Left lung (tissue), 10 donors: Measurements from ENCODE around the gene TMEM222. TPM values are rescaled to one million over a fixed set of nuclear protein-coding genes. Genes with fewer than 3 reads are reported as not detected.
"Not testable (repeated sequence)": the region's sequence is repeated elsewhere in the genome, so short reads cannot be mapped to it uniquely, and the experiment has no call there.

Experiments used
- ATAC-seq: fragments of 200-7000 bp; cut with Tn5 transposase; one replicate; pipeline ENCODE4 v1.9.1; 2020; ENCODE audit warnings: moderate library complexity
- DNase-seq, 4 donors: peaks; one replicate each; pipeline ENCODE4 v3.0.0-alpha.2; 2013 to 2020
- H3K27ac ChIP-seq, 2 donors: fragments of 200-600 bp; sonication (generic) in 1 of 2; one replicate each; pipeline versions ENCODE4 v1.5.0 to v1.8.0; 2020 to 2021
- H3K27me3 ChIP-seq, 2 donors: fragments of 200-600 bp; sonication (generic) in 1 of 2; one replicate each; pipeline versions ENCODE4 v1.5.0 to v1.8.0; 2020 to 2021
- H3K36me3 ChIP-seq, 2 donors: fragments of 200-600 bp; sonication (generic) in 1 of 2; one replicate each; pipeline versions ENCODE4 v1.5.0 to v1.8.0; 2020 to 2021
- H3K4me1 ChIP-seq, 2 donors: fragments of 200-600 bp; one replicate each; pipeline ENCODE4 v1.8.0; 2021
- H3K4me3 ChIP-seq, 2 donors: fragments of 200-600 bp; sonication (generic) in 1 of 2; one replicate each; pipeline versions ENCODE4 v1.5.0 to v1.8.0; 2020 to 2021; ENCODE audit warnings: mild to moderate bottlenecking in 1 of 2
- H3K9me3 ChIP-seq, 2 donors: fragments of 200-600 bp; sonication (generic) in 1 of 2; one replicate each; pipeline versions ENCODE4 v1.5.0 to v1.8.0; 2020 to 2021
- intact Hi-C, 2 donors: fragments of 100-400 bp; cut with DNase I; formaldehyde crosslinking; loops; one replicate each; pipeline versions ENCODE4 v1.11.2 to v1.14.2; 2022
- polyA plus RNA-seq, 6 donors: library from polyadenylated mRNA; unstranded; fragments of 120-200 nt; gene quantifications; one replicate each; pipeline ENCODE4 v1.2.1, GENCODE V29; 2013; ENCODE audit not compliant: insufficient read length in 6 of 6
- total RNA-seq, 2 donors: library from RNA; stranded (reverse); fragmentation: NEBNext Ultra II Directional; extraction: Animal tissue kit (Norgen Biotek cat#: 25700); gene quantifications; one replicate each; pipeline ENCODE4 v1.2.1, GENCODE V29; 2021
- TF ChIP-seq, protein P1 (sequence below), 2 donors: fragments of 200-600 bp; sonication (generic) in 1 of 2; IDR thresholded peaks; one replicate each; pipeline versions ENCODE4 v1.5.0 to v1.8.0; 2021; ENCODE audit warnings: antibody characterized with exemption in 2 of 2
- donor health status: DM: no; HTN: yes; CAD: no.
- donor health status: DM: no; HTN: no; CAD: no.

Gene TMEM222
- total and polyA plus RNA-seq, 8 donors, result 29.4 to 40.4 (median 35.7) TPM

DNA sequence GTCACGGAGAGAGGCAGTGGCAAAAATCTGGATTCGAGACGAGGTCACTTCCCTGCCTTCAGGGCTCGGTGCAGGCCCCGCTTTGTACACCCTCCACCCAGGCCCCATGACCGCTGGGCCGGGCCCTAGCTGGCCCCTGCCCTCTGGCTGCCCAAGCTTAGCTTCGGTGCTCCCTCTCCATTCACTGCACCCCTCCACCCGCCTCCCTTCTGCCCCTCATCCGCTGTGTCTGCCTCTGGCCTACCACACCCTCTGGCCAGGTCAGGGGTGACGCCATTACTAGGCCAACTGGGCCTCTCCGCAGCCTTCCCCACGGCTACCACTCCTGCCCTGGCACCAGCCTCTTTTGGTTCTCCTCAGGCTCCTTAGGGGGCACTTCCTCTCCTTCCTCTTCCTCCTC lies 61.7 kb downstream of the TMEM222 start:
- ATAC-seq (no peak), DNase-seq (no peak)
- Histone ChIP-seq H3K27me3 (peaks cover 0 to 10% of the 10 kb centered on the region in 2 donors), H3K27ac (no peak overlapping the region), H3K4me3 (no peak overlapping the region), H3K9me3 (no peaks in the 10 kb centered on the region), H3K4me1 (peaks cover 3 to 26% of the 10 kb centered on the region in 2 donors), H3K36me3 (no peaks in the 10 kb centered on the region)
- intact Hi-C loops, result loop anchor here in 1 of 2 donors (10.0 kb wide), 1 partner anchor 279 kb away; no protein-coding TSS in a partner anchor
- TF ChIP-seq, protein P1, sequence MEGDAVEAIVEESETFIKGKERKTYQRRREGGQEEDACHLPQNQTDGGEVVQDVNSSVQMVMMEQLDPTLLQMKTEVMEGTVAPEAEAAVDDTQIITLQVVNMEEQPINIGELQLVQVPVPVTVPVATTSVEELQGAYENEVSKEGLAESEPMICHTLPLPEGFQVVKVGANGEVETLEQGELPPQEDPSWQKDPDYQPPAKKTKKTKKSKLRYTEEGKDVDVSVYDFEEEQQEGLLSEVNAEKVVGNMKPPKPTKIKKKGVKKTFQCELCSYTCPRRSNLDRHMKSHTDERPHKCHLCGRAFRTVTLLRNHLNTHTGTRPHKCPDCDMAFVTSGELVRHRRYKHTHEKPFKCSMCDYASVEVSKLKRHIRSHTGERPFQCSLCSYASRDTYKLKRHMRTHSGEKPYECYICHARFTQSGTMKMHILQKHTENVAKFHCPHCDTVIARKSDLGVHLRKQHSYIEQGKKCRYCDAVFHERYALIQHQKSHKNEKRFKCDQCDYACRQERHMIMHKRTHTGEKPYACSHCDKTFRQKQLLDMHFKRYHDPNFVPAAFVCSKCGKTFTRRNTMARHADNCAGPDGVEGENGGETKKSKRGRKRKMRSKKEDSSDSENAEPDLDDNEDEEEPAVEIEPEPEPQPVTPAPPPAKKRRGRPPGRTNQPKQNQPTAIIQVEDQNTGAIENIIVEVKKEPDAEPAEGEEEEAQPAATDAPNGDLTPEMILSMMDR (IDR thresholded peaks at IDR 0.05), result no peak

DNA sequence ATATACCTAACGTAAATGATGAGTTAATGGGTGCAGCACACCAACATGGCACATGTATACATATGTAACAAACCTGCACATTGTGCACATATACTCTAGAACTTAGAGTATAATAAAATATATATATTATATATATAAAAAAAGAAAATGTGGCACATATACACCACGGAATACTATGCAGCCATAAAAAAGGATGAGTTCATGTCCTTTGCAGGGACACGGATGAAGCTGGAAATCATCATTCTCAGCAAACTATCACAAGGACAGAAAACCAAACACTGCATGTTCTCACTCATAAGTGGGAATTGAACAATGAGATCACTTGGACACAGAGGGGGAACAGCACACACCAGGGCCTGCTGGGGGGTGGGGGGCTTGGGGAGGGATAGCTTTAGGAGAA lies 62.8 kb downstream of the TMEM222 start:
- DNase-seq, H3K27ac ChIP-seq, H3K36me3 ChIP-seq, ATAC-seq, H3K4me3 ChIP-seq, H3K9me3 ChIP-seq: not testable (repeated sequence)
- Histone ChIP-seq H3K27me3 (peaks cover 0 to 10% of the 10 kb centered on the region in 2 donors), H3K4me1 (peaks cover 3 to 23% of the 10 kb centered on the region in 2 donors)
- intact Hi-C loops, result loop anchor here in 1 of 2 donors (10.0 kb wide), 1 partner anchor 280 kb away; no protein-coding TSS in a partner anchor

Other genes starting within 250 kb of the TMEM222 start
- gene SLC9A1, start 167.0 kb upstream of the TMEM222 start, total RNA-seq, result 10 to 100 TPM; 47.1 to 63.8 TPM
- gene SLC9A1, start 167.0 kb upstream of the TMEM222 start, polyA plus RNA-seq, result 10 to 100 TPM; 16.0 to 23.2 (median 19.4) TPM
- 10 to 100 TPM; 34.2 to 39.6 TPM for gene WDTC1, start 87.5 kb upstream of the TMEM222 start, total RNA-seq
- gene WDTC1, start 87.5 kb upstream of the TMEM222 start, polyA plus RNA-seq, result 10 to 100 TPM; 33.9 to 37.8 (median 37.2) TPM
- 10 to 100 TPM; 41.4 to 44.1 TPM for gene SYTL1, start 19.9 kb downstream of the TMEM222 start, total RNA-seq
- gene SYTL1, start 19.9 kb downstream of the TMEM222 start, polyA plus RNA-seq, result 10 to 100 TPM in 1 of 6 donors, 1 to 10 TPM in 5; 4.7 to 10.1 (median 8.1) TPM
- 10 to 100 TPM; 81.7 to 83.3 TPM for gene MAP3K6, start 44.8 kb downstream of the TMEM222 start, total RNA-seq
- 10 to 100 TPM; 11.8 to 23.6 (median 15.1) TPM for gene MAP3K6, start 44.8 kb downstream of the TMEM222 start, polyA plus RNA-seq
- 100 to 1,000 TPM; 156 to 487 TPM for gene FCN3, start 52.7 kb downstream of the TMEM222 start, total RNA-seq
- gene FCN3, start 52.7 kb downstream of the TMEM222 start, polyA plus RNA-seq, result 10 to 100 TPM; 13.4 to 20.6 (median 16.2) TPM
- gene CD164L2, start 61.2 kb downstream of the TMEM222 start, total RNA-seq, result 1 to 10 TPM; 4.0 to 5.9 TPM
- gene CD164L2, start 61.2 kb downstream of the TMEM222 start, polyA plus RNA-seq, result 1 to 10 TPM in 3 of 6 donors, under 1 TPM in 3; 0.33 to 2.2 (median 1.1) TPM
- gene GPR3, start 70.5 kb downstream of the TMEM222 start, total RNA-seq, result under 1 TPM; 0.16 to 0.29 TPM
- gene GPR3, start 70.5 kb downstream of the TMEM222 start, polyA plus RNA-seq, result 1 to 10 TPM in 4 of 6 donors, under 1 TPM in 2; 0.58 to 1.7 (median 1.2) TPM
- gene WASF2, start 168.0 kb downstream of the TMEM222 start, total RNA-seq, result 100 to 1,000 TPM; 108 to 138 TPM
- gene WASF2, start 168.0 kb downstream of the TMEM222 start, polyA plus RNA-seq, result 100 to 1,000 TPM; 110 to 147 (median 136) TPM